ENCODE results near the gene DYSF.
"Not testable (repeated sequence)": the region's sequence is repeated elsewhere in the genome, so short reads cannot be mapped to it uniquely, and the experiment has no call there.

DYSF gene

DNA sequence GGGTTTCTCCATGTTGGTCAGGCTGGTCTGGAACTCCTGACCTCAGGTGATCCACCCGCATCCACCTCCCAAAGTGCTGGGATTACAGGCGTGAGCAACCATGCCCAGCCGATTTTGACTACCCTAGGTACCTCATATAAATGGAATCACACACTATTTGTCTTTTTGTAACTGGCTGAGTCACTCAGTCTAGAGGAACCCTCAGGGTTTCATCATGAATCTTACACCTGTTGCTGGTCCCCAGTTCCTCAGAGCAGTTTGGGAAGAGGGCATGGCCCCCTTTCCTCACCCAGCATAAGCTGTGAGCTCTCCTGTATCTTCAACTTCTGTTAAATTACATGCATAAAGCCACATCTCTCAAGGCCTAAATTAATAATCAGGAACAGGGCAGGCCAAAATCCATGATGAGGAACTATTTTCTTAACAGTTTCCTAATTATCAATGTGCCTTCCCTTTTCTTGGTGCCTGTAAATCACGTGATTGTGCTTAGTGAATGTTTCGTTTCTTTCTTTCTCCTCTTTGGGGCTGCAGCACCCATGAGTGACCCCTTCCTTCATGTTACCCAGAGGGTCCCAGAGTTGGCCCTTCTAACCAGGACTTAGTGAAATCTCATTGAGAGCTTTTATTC, 20.9 kb downstream of the DYSF start:
- no peak for DNase-seq

GRCh38 chr2:71474744-71475397, 21.5 kb downstream of the DYSF start:
- no peak for DNase-seq

DNA sequence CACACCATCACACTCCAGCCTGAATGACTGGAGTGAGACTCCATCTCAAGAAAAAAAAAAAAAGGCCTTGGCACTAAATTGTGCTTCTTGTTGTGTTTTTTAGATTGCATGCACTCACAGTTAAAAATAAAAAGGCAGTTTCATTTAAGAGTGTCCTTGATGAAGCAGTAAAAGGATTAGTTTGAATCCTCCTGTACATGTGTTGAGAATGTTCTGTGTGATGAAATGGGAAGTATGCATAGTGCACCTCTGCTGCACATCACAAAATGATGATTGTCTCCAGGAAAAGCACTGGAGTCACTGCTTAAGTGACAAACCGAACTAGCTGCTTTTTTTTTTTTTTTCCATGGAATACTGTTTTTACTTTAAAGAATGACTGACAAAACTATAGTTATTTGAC, 23.1 kb downstream of the DYSF start:
- no peak for DNase-seq

DNA sequence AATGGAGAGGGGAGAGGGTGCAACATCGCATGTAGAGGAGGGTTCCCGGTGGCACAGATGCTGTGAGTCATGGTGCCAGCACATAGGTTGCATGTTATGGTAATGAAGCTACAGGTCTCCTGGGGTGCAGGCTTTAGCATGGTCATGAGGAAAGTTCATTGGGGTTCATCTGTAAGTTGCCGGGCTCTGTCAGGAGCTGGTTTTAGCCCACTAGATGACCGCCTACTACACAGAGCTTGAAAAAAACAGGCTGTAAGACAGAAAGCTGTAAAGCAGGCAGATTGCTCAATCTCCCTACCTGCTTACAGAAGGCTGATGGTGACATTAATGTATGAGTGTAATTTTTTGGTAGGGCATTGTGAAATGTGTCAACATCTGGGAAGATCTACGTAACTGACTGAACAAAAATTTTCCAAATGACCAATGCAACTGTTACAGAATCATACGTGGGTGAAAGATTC, 23.9 kb downstream of the DYSF start:
- DNase-seq: no peak

DNA sequence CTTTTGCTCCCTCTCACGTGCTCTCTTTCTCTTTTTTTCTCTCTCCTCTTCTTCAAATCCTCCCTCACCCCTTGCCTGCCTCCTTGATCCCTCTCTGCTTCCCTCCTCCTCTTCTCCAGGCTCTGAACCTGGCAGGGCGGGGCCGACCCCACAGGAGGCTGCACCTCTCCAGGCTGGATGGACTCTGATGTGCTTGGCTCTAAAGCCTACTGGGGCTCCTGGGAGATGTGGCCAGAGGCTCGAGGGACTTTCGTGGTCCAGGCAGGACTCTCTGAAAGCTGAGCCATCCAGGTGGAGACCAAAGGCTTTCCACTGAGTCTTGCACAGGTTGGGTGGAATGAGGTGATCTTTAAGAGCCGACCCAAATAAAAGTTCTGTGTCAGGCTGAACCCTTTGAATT, 25.4 kb downstream of the DYSF start:
- DNase-seq: no peak

- no peak for DNase-seq
Observed at GRCh38 chr2:71479261-71479660, 25.9 kb downstream of the DYSF start.

DNA sequence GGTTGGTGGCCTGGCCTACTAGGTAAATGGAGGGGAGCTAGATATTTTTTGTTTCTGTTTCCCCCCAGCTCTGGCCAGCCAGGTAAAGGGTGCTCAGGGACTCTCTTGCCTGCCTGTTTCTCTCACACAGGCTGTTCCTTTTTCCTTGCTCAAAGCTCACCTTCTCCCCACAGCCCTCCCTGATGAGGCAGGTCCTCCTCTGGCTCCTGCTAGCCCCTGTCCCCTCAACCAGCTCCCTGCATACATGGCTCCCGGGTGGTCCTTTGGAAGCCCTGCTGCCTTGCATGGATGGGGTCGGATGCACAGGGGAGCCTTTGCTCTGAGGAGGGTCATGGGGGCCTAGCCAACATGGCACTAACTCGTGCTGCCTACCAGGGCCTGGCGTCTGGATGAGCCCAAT, 27.8 kb downstream of the DYSF start:
- no peak for DNase-seq

GRCh38 chr2:71482055-71482454, 28.7 kb downstream of the DYSF start:
- DNase-seq: no peak

DNA sequence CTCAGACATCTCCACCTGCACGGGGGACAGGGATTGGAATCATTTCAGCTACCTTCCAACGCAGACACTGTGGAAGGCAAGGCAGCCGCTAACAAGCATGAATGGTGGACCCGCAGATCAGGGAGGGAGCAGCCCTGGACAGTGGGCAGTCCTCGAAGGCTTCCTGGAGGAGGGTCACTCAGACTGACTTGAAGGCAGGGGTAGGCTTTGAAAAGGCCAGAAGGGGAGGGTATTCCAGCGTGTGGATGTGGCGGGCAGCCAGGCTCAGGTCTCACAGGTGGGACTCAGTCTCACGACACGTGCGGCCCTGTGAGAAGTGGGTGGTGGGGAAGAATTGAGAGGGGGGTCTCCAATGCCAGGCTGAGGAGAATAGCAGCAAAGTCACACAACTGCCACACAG, 29.9 kb downstream of the DYSF start:
- DNase-seq: no peak

DNA sequence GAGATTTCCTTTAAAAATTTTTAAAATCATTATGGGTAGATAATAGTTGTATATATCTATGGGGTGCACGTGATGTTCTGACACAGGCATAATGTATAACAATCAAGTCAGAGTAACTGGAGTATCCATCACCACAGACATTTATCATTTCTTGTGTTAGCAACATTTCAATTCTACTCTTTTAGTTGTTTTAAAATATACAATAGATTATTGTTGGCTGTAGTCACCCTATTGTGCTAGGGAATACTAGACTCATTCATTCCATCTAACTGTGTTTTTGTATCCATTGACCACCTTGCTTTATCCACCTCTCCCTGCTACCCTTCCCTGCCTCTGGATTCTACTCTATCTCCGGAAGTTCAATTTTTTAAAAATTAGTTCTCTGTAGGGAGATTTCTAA, 31.0 kb downstream of the DYSF start:
- no peak for DNase-seq

GRCh38 chr2:71486881-71487640, 33.7 kb downstream of the DYSF start:
- DNase-seq: no peak

GRCh38 chr2:71491551-71491950, 38.2 kb downstream of the DYSF start:
- DNase-seq: not testable (repeated sequence)

DNA sequence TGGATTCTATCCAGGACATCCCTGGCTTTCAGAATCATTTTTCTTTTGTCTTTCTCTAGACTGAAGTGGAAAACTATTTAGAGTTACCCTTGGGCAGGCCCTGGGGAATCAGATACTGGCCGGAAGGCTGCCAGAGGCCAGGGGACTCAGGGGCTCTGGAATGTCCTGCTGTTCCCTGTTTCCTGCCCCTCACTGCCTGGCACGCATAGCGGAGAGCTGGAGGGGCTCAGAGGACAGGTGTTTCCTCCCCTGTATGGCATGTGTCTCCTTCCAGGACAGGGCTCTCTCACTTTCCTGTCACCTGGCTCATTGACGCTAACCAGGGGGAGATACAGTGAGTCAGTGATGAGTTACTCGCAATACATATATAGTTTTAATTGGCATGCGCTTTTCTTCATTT, 38.8 kb downstream of the DYSF start:
- DNase-seq: no peak

DNA sequence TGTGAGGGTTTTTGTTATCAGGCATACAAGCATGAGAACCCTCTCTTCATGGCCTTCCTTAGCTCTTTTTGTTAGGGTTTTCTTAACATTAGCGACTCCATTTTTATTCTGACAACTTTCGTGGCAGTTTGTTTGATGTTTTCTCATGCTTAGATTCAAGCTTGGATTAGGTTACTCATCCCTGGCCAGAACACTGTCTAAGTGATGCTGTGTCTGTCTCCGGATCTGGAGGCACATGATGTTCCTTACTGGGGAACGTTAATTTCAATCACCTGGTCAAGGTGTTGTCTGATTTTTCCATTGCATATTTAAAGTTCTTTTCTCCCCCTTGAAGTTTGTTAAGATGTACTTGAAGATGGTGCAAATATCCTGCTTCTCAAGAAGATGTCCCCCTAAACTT, 40.7 kb downstream of the DYSF start:
- DNase-seq: no peak

- no peak for DNase-seq
Observed at GRCh38 chr2:71494523-71495155, 41.3 kb downstream of the DYSF start.

DNA sequence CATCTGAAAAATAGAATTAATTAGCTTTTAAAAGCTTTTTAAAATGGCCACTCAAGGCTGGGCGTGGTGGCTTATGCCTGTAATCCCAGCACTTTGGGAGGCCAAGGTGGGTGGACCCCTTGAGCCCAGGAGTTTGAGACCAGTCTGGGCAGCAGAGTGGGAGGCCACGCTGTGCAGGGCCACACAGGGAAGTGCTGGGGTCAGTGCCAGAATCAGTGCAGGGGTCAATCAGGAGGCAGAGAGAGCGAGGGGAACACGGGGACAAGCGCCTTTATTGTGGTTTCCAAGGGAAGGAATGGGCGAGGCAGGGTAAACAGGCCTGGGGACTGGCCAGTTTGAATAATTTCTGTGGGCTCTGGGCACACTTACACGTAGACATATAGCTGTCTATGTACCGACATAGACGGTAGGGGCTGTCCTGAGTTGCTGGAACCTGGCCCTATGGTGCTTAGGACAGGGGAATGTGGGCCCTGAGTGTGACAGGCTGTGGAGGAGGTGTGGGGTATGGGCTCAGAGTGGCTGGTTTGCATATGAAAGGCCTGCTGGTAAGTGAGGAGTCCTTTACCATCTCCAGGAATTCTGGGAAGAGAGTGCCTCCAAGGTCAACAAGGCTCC, 42.9 kb downstream of the DYSF start:
- DNase-seq: no peak

DNA sequence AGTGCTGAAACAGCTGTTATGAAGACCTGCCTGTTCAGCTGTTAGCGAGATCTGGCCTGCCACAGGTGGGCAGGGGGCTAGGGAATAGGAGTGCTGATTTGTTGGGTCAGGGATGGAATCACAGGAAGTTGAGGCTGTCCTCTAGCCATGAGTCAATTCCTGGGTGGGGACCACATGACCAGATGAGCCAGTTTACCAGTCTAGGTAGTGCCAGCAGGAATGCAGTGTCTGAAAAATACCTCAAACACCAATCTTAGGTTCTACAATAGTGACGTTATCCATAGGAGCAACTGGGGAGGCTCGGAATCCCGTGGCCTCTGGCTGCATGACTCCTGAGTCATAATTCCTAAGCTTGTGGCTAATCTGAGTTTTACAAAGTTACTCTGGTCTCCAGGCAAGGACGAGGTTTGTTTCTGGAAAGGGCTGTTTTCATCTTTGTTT, 44.9 kb downstream of the DYSF start:
- no peak for DNase-seq

GRCh38 chr2:71499691-71500090, 46.3 kb downstream of the DYSF start:
- DNase-seq: no peak

DNA sequence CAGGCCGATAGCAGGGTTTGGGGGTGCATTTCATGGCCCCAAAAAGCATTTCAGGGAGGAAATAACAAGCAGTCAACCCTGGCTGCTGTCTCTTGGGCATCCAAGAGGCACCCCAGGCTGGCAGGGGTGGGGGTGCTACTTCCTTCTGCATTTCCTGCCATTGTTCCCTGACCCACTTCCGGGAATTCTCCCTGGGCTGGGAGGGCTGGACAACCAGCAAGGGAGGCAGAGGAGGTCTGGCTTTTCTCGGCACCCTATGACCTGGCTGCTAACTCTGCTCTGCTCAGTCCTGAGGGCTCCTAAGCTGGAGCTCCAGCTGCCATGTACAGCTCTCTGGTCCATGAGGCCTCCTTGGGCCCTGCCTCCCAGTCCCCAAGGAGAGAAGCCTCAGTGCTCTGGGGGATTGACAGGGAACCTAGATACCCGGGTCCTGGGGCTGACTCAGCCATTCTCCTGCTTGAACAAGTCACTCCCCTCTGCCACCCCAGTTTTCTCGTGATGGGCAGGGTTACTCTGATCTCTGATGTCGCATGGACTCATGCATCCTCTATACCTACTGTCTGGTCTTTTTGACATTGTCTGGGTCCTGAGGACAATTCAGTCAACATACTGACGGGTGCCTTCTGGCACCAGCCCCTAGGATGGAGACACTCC, 47.2 kb downstream of the DYSF start:
- no peak for DNase-seq

- DNase-seq: no peak
Observed at GRCh38 chr2:71502941-71503738, 49.8 kb downstream of the DYSF start.

- no peak for DNase-seq
Observed at GRCh38 chr2:71503837-71504236, 50.5 kb downstream of the DYSF start.

DNA sequence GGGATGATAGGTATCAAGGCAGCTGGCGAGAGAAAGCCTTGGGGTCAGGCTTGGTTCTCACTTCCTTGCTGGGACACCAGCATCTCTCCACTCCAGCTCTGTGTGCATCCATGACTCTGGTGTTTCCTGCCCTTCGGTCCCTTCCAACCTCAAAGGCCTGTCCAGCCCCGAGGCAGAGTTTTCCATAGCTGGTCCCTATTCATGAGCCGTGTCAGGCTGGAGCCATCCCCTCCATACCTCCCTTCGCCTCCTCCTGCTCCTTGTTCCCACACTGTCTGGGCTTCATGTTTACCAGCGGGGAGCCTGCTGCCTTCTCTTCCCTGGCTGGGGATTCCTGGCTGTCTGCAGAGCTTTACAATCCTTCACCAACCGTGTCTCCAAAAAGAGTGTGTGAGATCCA, 51.2 kb downstream of the DYSF start:
- no peak for DNase-seq
